Right renal cortex interstitium (tissue), 3 donors: ENCODE measurements around the gene RCAN1. TPM values are rescaled to one million over a fixed set of nuclear protein-coding genes. Genes with fewer than 3 reads are reported as not detected.

Experiments
- DNase-seq, 3 donors: peaks; one replicate each; pipeline ENCODE4 v3.0.0-alpha.2; 2013; ENCODE audit warnings: low read depth in 3 of 3, low spot score in 2 of 3
- polyA plus RNA-seq, 3 donors: library from polyadenylated mRNA; unstranded; fragments of 120-200 nt; gene quantifications; one replicate each; pipeline ENCODE4 v1.2.1, GENCODE V29; 2013; ENCODE audit not compliant: insufficient read length in 3 of 3

RCAN1 gene
- polyA plus RNA-seq, 3 donors, result 34.8 to 39.4 (median 35.5) TPM

DNA sequence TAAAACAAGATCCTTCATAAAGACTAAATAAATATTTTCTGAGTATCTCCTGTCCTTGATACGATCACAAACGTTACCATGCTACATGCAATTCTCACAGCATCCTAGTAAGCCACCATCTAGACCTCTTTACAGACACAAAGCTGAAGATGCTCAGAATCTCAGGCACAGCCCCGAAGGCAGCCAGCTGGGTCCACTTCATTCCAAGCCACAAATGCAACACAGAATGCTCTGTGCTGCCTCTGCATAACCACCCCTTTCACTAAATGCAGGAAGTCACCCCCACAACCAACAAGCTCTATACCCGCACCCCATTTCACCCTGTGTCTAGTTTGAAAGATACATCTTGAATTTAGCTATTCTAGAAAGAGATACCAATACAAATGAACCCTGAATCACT is 12.9 kb downstream of the RCAN1 start:
- no peak for DNase-seq

GRCh38 chr21:34599534-34600101 is 15.3 kb downstream of the RCAN1 start:
- no peak for DNase-seq

GRCh38 chr21:34598931-34599400 is 15.9 kb downstream of the RCAN1 start:
- DNase-seq, result no peak

DNA sequence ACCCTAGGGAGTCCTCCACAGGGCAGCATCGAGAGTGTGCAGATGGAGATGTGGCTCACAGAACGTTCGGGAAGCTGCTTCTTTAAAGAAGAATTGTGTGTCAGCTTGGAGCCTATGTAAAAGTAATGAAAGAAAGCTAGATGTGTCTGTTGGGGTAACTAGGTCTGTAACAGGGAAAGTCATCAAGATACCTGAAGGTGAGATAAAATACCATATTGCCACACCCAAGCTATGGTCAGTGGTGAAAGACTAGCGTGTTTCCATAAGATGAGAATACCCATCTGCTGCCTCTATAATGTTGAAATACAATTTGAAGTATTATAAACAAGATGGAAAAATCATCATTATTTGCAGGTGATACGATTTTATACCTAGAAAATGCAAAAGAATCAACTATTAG is 17.5 kb downstream of the RCAN1 start:
- no peak for DNase-seq

DNA sequence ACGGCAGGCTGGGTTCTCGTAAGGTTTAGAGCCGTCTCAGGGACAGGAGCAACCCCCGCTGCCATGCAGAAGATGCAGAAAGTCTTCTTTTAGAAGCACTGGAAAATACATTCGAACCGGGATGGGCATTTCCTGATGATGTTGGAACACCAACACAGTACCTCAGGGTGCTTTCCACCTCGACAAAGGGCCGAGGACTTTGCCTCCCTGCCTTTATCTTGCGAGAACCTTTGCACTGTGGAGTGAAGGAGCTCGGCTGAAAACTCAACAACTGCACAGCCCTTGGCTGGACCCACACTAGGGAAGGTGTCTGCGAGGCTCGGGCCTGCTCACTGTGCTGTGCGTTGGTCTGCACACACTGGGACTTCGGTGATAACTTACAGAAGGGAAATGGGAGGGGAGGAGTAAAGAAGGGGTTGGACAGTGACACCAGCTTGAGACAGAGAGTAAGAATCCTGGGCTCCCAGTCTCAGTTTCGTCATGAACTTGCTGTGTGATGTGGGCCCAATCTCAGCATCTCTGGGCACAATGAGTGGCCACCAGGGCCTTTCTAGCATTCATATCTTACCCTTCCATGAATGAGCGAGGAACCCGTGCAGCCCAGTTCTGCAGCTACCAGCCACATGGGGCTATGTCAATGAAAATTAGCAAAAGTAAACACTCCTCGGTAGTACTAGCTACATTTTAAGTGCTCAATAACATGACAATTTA is 18.2 kb downstream of the RCAN1 start:
- no peak for DNase-seq

GRCh38 chr21:34595457-34595856 is 19.5 kb downstream of the RCAN1 start:
- no peak for DNase-seq

DNA sequence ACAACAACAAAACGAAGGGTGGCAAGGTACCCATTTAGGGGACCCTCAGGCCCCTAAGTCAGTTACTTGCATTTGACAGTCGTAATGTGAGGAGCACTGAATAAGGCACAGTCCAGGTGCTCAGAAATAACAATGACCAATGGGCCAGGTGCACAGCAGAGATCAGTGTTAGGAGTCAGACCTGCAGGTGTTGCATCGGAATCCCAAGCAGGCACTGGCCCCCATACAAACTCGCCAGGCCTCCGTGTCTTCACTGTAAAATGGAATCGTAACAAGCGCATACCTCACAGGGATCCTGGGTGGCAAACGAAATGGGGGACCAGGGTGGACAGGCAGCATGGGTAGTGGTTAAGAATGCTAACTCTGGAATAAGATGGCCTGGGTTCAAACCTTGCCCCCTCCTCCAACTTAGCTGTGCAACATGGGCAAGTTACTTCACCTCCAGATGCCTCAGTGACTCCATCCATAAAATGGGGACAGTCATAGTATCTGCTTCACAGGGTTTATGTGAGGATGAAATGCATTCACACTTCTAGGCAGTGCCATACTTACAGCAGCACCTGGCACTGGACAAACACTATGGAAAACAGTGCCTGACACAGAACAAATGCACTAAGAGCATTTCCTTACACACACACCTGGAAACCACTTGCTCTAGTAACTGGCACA is 20.2 kb downstream of the RCAN1 start:
- DNase-seq, result no peak

GRCh38 chr21:34593954-34594531 is 20.9 kb downstream of the RCAN1 start:
- no peak for DNase-seq

DNA sequence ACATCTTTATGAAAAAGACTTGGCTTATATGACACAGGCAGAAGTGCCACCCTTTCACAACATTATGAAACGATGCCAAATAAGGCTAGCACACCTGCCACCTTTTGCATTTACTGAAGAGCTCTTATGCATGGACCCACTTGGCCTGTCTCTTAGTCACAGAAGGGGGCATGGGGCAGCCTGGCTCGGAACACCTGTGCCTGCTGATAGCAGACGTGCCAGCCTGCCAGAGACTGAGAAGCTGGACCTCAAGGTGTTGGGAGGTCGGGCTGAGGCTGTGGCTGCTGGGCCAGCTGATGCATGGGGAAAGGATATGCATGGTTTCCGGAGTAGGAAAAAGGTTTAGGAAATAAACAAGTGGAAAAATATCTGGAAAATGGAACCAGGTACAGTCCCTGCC is 21.5 kb downstream of the RCAN1 start:
- DNase-seq, result no peak

DNA sequence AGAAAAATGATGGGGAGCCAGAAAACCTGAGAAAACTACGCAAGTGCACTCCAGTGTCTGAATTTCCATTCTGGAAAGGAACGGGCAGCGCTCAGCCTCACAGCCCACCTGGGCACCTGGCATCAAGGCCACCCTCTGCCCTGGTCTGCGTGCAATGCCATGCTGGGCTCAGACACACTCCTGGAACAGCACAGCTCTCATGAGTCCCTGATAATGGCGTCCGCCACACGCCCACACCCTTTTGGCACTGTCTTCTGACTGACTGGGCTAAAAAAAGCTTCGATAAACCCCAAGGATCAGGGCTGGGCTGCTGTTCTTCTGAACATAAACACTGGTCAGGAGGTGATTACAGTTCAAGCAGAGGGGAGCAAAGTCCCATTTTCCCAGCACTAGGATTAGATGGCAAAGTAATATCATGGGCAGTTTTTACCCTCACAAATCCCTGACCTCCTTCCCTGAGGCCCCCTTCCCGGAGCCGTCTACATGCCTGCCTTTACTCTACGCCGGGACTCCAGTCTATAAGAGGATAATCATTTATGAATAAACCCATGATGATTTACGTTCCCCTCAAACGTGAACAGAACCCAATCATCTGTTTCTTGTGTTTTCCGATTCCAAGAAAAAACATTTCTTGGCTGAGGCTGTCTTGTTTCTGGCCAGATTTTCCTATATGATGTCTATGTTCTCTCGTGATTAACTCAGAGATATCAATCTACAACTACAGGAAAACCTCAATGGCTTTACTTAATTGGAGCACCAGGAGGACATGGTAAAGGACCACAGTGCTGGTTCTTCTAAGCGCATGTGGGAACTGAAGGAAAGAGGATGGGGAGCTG is 22.6 kb downstream of the RCAN1 start:
- DNase-seq, result no peak

DNA sequence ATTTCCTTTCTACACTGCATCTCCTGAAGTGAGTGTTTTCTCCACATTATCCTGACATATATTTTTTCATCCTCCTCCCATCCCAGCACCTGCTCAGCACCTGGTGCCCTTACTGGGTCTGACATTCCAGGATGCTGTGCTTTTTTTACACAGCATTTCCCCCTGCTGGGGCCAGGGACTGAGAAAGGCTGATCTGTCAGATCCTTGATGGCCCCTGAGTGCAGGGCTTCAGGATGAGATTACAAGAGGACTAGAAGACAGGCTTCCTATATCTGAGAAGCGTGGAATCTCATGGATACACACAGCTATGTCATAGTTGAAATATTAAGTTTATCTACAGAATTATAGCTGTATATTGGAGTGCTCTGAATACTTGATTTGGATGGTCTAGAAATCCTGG is 24.4 kb downstream of the RCAN1 start:
- no peak for DNase-seq

DNA sequence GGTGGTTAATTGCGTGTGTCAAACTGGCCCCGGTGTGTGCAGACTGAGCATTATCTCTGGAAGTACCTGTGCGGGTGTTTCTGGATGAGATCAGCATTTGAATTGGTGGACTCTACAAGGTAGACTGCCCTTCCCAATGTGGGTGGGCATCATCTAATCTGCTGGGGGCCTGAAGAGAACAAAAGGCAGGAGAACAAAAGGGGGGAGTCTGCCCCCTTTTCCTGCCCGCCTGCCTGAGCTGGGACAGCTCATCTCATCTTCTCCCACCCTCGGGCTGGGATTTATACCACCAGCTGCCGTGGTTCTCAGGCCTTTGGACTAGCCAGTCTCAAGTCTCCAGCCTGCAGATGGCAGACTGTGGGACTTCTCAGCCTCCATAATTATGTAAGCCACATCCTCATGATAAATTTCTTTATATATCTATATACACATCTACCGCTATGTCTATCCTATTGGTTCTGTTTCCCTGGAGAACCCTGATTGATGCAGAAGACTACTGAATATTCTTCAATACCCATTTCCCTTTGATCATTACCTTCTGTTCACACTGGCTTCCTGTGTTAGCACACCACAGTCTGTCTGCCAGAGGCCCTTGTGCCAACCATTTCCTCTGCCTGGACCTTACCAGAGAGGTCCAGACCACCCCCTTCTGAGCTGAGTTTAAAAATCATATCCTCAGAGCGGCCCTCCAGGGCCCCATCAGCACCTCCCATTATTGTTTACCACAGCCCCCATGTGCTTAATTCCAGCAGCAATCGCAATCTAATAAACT is 25.2 kb downstream of the RCAN1 start:
- DNase-seq, result no peak

- DNase-seq, result no peak
Observed at GRCh38 chr21:34583926-34584563, 30.9 kb downstream of the RCAN1 start.

- peak in 1 of 3 donors; percentile 24 for DNase-seq
Observed at GRCh38 chr21:34582506-34583150, 32.3 kb downstream of the RCAN1 start.

DNA sequence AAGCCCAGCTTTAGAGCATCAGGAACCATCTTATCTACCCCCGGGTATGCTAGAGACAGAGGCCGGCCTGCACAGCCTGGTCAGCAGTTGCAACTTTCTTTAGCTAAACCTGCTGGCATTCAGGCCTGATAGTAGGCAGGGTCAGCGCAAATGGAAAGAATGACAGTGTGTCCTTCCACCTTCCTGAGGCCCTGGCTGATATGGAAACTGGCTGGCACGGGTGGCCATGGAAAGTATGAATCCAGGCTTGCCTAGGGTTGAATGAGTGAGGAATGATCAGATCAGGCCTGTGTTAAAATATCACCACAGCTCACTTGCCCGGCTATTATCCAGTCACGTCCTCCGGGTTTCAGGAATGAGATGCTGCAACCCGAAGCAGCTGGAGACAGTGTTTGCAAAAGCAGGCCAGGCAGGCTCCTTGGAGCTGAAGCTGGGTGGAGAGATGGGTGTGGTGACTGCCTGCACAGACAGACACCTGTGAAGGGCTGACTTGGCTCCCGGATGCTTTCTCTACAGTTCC is 34.7 kb downstream of the RCAN1 start:
- DNase-seq, result no peak

DNA sequence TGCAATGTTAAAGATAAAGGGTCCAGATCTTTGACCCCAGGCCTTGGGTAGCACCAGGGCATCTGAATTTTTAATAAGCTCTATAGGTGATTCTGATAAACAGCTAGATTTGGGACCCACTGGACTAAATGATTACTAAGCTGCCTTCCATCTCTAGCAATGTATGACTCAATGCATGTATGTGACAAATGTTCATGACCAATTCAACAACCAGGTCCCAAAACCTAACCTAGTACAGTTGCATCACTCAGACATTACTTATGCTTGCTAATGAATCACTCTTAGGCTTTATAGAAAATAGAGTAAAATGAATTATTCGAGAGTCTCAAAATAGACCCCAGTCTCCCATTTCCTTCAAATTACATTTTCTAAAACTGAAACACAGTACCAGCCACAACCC is 35.5 kb downstream of the RCAN1 start:
- no peak for DNase-seq

GRCh38 chr21:34576041-34576511 is 38.8 kb downstream of the RCAN1 start:
- no peak for DNase-seq
